ENCODE measurements around the gene CDKN2C.

DNA sequence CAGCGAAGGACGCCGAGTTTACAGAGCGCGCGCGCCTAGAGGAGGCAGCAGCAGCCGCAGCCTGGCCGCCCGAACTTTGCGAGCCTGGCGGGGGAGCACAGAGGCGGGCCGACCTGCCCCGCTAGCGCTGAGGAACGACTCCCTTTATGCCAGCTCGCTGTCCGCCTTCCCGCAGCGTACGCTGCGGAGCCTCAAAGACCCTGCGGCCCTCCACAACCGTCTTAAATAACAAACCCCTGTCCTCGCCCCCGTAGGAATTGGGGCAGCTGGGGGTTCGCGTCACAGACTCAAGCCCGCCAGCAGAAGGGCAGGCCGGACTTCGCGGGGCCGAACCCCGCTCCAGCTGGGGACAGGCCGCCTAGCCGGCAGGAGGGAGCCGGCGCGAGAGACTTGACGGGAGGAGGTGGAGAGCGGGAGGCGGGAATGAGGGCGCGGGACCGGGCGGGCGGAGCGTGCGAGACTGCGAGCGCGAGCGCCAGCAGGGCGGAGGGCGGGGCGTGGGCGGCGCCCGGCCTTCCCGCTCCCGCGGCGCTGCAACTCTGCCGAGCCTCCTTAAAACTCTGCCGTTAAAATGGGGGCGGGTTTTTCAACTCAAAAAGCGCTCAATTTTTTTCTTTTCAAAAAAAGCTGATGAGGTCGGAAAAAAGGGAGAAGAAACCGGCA is 1.8 kb upstream of the CDKN2C start:
- TF ChIP-seq RAD21 (IDR thresholded peaks at IDR 0.05; ENCODE audit: low read depth), result peak; percentile 22; the same call in 1 of the 2 replicates
- TF ChIP-seq, protein P1, sequence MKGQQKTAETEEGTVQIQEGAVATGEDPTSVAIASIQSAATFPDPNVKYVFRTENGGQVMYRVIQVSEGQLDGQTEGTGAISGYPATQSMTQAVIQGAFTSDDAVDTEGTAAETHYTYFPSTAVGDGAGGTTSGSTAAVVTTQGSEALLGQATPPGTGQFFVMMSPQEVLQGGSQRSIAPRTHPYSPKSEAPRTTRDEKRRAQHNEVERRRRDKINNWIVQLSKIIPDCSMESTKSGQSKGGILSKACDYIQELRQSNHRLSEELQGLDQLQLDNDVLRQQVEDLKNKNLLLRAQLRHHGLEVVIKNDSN (IDR thresholded peaks at IDR 0.05), result peak; percentile 13; the same call in 1 of the 2 replicates
- TF ChIP-seq EGR1 (IDR thresholded peaks at IDR 0.05), result peak; percentile 37; the same call in 1 of the 2 replicates
- TF ChIP-seq EP300 (IDR thresholded peaks at IDR 0.05; ENCODE audit: borderline replicate concordance), result peak; percentile 8; the same call in 1 of the 2 replicates
- TF ChIP-seq TAF1 (IDR thresholded peaks at IDR 0.05; ENCODE audit: low read depth), result peak; percentile 58
- no peak for TF ChIP-seq CREB1 (IDR thresholded peaks at IDR 0.05; ENCODE audit: low read depth)
- no peak for TF ChIP-seq TCF12 (IDR thresholded peaks at IDR 0.05; ENCODE audit: low read depth)
- TF ChIP-seq YY1 (IDR thresholded peaks at IDR 0.05; ENCODE audit: low read depth), result no peak
- TF ChIP-seq, protein P2, sequence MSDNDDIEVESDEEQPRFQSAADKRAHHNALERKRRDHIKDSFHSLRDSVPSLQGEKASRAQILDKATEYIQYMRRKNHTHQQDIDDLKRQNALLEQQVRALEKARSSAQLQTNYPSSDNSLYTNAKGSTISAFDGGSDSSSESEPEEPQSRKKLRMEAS (IDR thresholded peaks at IDR 0.05), result peak; percentile 69; the same call in 1 of the 2 replicates
- TF ChIP-seq NFIC (IDR thresholded peaks at IDR 0.05), result peak; percentile 19; the same call in 1 of the 2 replicates
- TF ChIP-seq, protein P3, sequence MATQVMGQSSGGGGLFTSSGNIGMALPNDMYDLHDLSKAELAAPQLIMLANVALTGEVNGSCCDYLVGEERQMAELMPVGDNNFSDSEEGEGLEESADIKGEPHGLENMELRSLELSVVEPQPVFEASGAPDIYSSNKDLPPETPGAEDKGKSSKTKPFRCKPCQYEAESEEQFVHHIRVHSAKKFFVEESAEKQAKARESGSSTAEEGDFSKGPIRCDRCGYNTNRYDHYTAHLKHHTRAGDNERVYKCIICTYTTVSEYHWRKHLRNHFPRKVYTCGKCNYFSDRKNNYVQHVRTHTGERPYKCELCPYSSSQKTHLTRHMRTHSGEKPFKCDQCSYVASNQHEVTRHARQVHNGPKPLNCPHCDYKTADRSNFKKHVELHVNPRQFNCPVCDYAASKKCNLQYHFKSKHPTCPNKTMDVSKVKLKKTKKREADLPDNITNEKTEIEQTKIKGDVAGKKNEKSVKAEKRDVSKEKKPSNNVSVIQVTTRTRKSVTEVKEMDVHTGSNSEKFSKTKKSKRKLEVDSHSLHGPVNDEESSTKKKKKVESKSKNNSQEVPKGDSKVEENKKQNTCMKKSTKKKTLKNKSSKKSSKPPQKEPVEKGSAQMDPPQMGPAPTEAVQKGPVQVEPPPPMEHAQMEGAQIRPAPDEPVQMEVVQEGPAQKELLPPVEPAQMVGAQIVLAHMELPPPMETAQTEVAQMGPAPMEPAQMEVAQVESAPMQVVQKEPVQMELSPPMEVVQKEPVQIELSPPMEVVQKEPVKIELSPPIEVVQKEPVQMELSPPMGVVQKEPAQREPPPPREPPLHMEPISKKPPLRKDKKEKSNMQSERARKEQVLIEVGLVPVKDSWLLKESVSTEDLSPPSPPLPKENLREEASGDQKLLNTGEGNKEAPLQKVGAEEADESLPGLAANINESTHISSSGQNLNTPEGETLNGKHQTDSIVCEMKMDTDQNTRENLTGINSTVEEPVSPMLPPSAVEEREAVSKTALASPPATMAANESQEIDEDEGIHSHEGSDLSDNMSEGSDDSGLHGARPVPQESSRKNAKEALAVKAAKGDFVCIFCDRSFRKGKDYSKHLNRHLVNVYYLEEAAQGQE (IDR thresholded peaks at IDR 0.05; ENCODE audit: low read depth), result 0 out of 2 replicates have a peak, but pooled peaks have one; percentile 8
- TF ChIP-seq CEBPB (IDR thresholded peaks at IDR 0.05), result no peak

Data from Ishikawa (cell line).